ENCODE data around the gene THUMPD2. TPM values are rescaled to one million over a fixed set of nuclear protein-coding genes. Genes with fewer than 3 reads are reported as not detected.

The THUMPD2 gene
- total RNA-seq, 3 donors from 2014 or later: 8.3 to 38.2 (median 22.0) TPM

DNA sequence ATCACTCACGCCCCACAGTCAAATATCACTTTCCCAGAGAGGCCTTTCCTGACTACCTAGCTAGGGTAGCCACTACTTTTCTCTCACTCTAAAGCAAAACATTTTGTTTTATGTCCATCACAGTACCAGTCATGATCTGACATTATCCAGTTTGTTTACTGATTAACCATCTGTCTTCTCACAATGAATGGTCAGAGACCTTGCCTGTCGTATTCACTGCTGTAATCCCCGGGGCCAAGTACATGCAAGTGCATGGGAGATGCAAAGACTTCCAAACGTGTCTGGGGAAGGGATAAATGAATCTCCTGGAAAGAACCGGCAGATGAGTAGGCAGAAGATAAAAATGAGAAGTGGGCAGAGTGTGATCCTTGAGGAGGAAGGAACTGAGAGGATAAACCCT, 39.7 kb downstream of the THUMPD2 start:
- intact Hi-C loops (cut with DNase I; ENCODE audit: low total_unique reads): loop anchor here (10.0 kb wide), 1 partner anchor 215 kb away; no protein-coding TSS in a partner anchor
- Histone ChIP-seq H3K4me1 (no peaks in the 10 kb centered on the region), H3K36me3 (peaks cover 4% of the 10 kb centered on the region), H3K9me3 (no peaks in the 10 kb centered on the region), H3K4me3 (no peak overlapping the region), H3K27me3 (no peaks in the 10 kb centered on the region), H3K27ac (no peak overlapping the region)
- no peak for TF ChIP-seq POLR2AphosphoS5 (IDR thresholded peaks at IDR 0.05)
- DNase-seq (ENCODE audit: low spot score in 2 of 2): no peak

DNA sequence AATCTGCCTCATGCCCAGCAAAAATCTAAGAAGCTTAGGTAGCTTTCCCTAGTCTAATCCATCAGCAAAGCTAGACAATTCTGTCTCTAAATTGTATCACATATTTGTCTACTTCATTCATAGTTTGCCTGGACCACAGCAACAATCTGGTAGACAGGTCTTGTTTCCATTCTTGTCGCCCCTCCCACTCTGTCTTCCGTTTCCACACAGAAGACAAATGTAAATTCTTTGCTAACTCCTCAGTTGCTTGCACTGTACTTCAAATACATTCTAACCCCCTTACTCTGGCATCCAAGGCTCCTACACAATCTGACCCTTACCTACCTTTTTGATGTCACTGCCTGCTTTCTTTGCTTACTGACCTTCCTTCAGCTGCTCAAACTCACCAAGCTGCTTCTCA, 40.1 kb downstream of the THUMPD2 start:
- H3K36me3 ChIP-seq: peaks cover 4% of the 10 kb centered on the region
- intact Hi-C loops (cut with DNase I; ENCODE audit: low total_unique reads): loop anchor here (10.0 kb wide), 1 partner anchor 214 kb away; no protein-coding TSS in a partner anchor
- no peak for DNase-seq (ENCODE audit: low spot score in 2 of 2)
- H3K9me3 ChIP-seq: no peaks in the 10 kb centered on the region
- TF ChIP-seq POLR2A (IDR thresholded peaks at IDR 0.05) (no peak), POLR2AphosphoS5 (IDR thresholded peaks at IDR 0.05) (no peak)
- TF ChIP-seq, protein P1, sequence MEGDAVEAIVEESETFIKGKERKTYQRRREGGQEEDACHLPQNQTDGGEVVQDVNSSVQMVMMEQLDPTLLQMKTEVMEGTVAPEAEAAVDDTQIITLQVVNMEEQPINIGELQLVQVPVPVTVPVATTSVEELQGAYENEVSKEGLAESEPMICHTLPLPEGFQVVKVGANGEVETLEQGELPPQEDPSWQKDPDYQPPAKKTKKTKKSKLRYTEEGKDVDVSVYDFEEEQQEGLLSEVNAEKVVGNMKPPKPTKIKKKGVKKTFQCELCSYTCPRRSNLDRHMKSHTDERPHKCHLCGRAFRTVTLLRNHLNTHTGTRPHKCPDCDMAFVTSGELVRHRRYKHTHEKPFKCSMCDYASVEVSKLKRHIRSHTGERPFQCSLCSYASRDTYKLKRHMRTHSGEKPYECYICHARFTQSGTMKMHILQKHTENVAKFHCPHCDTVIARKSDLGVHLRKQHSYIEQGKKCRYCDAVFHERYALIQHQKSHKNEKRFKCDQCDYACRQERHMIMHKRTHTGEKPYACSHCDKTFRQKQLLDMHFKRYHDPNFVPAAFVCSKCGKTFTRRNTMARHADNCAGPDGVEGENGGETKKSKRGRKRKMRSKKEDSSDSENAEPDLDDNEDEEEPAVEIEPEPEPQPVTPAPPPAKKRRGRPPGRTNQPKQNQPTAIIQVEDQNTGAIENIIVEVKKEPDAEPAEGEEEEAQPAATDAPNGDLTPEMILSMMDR (IDR thresholded peaks at IDR 0.05): no peak
- no peaks in the 10 kb centered on the region for H3K4me1 ChIP-seq
- no peak overlapping the region for H3K4me3 ChIP-seq
- H3K27ac ChIP-seq: no peak overlapping the region
- H3K27me3 ChIP-seq: no peaks in the 10 kb centered on the region

DNA sequence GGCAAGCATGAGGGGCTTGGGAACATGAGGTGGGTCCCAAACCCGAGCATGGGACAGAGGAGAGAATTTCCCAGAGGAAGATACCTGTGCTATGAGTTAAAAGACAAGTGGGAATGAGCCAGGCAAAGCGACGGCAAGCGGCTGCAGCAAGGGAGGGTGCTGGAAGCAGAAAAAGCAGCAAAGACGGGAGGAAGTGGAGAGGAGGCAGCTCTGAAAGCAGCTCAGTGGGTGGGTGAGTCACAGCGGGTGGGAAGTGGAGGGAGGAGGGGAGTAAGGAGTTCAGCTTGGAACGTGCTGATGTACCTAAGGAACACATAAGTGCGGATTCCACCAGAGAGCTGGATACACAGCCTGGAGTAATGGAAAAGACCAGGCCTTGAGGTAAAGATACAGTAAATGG, 41.4 kb downstream of the THUMPD2 start:
- Histone ChIP-seq H3K27me3 (no peaks in the 10 kb centered on the region), H3K27ac (peak overlapping the region; percentile 11 to 57), H3K4me1 (no peaks in the 10 kb centered on the region), H3K4me3 (no peak overlapping the region), H3K36me3 (peaks cover 4% of the 10 kb centered on the region), H3K9me3 (no peaks in the 10 kb centered on the region)
- DNase-seq (ENCODE audit: low spot score in 2 of 2): no peak
- TF ChIP-seq POLR2A (IDR thresholded peaks at IDR 0.05) (no peak), POLR2AphosphoS5 (IDR thresholded peaks at IDR 0.05) (no peak)
- TF ChIP-seq, protein P1 (IDR thresholded peaks at IDR 0.05): no peak
- intact Hi-C loops (cut with DNase I; ENCODE audit: low total_unique reads): loop anchor here (10.0 kb wide), 1 partner anchor 213 kb away; no protein-coding TSS in a partner anchor

DNA sequence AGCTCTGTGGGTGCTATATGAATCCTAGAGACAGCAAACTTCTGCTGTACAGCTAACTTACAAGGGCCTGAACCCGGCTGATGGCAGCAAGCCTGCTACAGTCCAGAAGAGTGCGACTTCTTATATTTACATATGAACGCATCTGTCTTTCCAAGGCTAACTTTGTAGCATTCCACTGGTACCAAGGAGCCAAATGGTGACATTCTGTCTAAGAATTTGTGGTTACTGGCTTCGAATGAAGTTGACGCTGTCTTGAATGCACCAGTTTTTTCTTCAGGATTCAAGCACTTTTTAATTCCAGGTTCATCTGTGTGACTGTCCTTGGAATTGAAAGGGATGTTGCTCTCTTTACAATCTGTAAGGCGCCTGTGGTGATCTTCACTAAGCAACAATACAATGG, 42.4 kb downstream of the THUMPD2 start:
- TF ChIP-seq POLR2A (IDR thresholded peaks at IDR 0.05) (no peak), POLR2AphosphoS5 (IDR thresholded peaks at IDR 0.05) (no peak)
- TF ChIP-seq, protein P1 (IDR thresholded peaks at IDR 0.05): no peak
- intact Hi-C loops (cut with DNase I; ENCODE audit: low total_unique reads): loop anchor here (10.0 kb wide), 1 partner anchor 212 kb away; no protein-coding TSS in a partner anchor
- no peaks in the 10 kb centered on the region for H3K9me3 ChIP-seq
- peak overlapping the region in 1 of 2 donors; percentile 57 for H3K27ac ChIP-seq
- H3K4me3 ChIP-seq: no peak overlapping the region
- H3K4me1 ChIP-seq: no peaks in the 10 kb centered on the region
- DNase-seq (ENCODE audit: low spot score in 2 of 2): peak in 1 of 2 donors; percentile 50
- H3K36me3 ChIP-seq: peaks cover 4% of the 10 kb centered on the region
- no peaks in the 10 kb centered on the region for H3K27me3 ChIP-seq

DNA sequence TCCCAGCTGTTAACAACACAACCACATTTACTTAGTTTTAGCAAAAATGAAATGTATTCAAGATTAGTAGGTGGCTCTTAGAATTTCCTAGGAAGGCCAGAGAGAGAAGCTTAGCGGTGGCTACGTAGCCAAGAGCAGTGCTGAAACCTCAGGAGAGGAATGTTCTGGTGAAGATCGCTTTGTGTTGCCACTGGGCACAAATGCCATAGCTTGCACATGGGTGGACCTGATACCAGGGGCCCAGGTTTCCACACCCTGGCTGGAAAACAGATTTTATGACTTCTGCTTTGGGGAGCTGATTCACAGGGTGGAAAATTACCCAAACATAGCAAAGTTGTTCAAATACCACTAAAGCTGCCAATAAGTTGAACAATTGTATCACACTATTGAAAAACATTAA, 43.4 kb downstream of the THUMPD2 start:
- Histone ChIP-seq H3K36me3 (peaks cover 4% of the 10 kb centered on the region), H3K27me3 (no peaks in the 10 kb centered on the region), H3K9me3 (no peaks in the 10 kb centered on the region), H3K27ac (peak overlapping the region in 1 of 2 donors; percentile 57), H3K4me3 (no peak overlapping the region), H3K4me1 (no peaks in the 10 kb centered on the region)
- no peak for DNase-seq (ENCODE audit: low spot score in 2 of 2)
- intact Hi-C loops (cut with DNase I; ENCODE audit: low total_unique reads): loop anchor here (10.0 kb wide), 1 partner anchor 211 kb away; no protein-coding TSS in a partner anchor
- TF ChIP-seq POLR2AphosphoS5 (IDR thresholded peaks at IDR 0.05) (no peak), POLR2A (IDR thresholded peaks at IDR 0.05) (no peak)
- TF ChIP-seq, protein P1 (IDR thresholded peaks at IDR 0.05): no peak

All from breast epithelium (tissue), 4 donors.